Nucleus accumbens (tissue), 56 donors: ENCODE results near the gene COL13A1.

Source experiments
- DNase-seq, 56 donors: peaks; one replicate each; lab custom pipeline; 2025; lab: John Stamatoyannopoulos, UW

COL13A1 gene

GRCh38 chr10:69959911-69960310, 158.2 kb downstream of the COL13A1 start:
- DNase-seq: no peak

- DNase-seq: no peak
Observed at GRCh38 chr10:69960606-69960987, 158.9 kb downstream of the COL13A1 start.

- no peak for DNase-seq
Observed at GRCh38 chr10:69960988-69961880, 159.5 kb downstream of the COL13A1 start.

GRCh38 chr10:69961881-69962745, 160.4 kb downstream of the COL13A1 start:
- DNase-seq: no peak

GRCh38 chr10:69962746-69963135, 161.0 kb downstream of the COL13A1 start:
- DNase-seq: no peak

- DNase-seq: no peak
Observed at GRCh38 chr10:69963178-69963834, 161.6 kb downstream of the COL13A1 start.

- DNase-seq: no peak
Observed at GRCh38 chr10:69963835-69964710, 162.4 kb downstream of the COL13A1 start.

GRCh38 chr10:69965086-69965485, 163.4 kb downstream of the COL13A1 start:
- DNase-seq: no peak

GRCh38 chr10:69965919-69966662, 164.4 kb downstream of the COL13A1 start:
- DNase-seq: no peak

- DNase-seq: peak in 1 of 56 donors; percentile 19
Observed at GRCh38 chr10:69968830-69969229, 167.1 kb downstream of the COL13A1 start.

- DNase-seq: no peak
Observed at GRCh38 chr10:69969977-69970376, 168.3 kb downstream of the COL13A1 start.

GRCh38 chr10:69972981-69973397, 171.3 kb downstream of the COL13A1 start:
- DNase-seq: no peak

GRCh38 chr10:69973678-69974077, 172.0 kb downstream of the COL13A1 start:
- no peak for DNase-seq

- no peak for DNase-seq
Observed at GRCh38 chr10:69974551-69975155, 172.9 kb downstream of the COL13A1 start.

- DNase-seq: no peak
Observed at GRCh38 chr10:69976795-69977546, 175.3 kb downstream of the COL13A1 start.

- no peak for DNase-seq
Observed at GRCh38 chr10:69979174-69979573, 177.5 kb downstream of the COL13A1 start.

GRCh38 chr10:69980672-69981071, 179.0 kb downstream of the COL13A1 start:
- DNase-seq: no peak

GRCh38 chr10:69988094-69988493, 186.4 kb downstream of the COL13A1 start:
- DNase-seq: no peak
